HepG2 (cell line): ENCODE measurements around the gene PDCD11. TPM values are rescaled to one million over a fixed set of nuclear protein-coding genes. Genes with fewer than 3 reads are reported as not detected.

Source experiments
- ATAC-seq: fragments of 200-7000 bp; cut with Tn5 transposase; 3 replicates; pipeline ENCODE4 v1.9.1; 2020; ENCODE audit warnings: mild to moderate bottlenecking, moderate library complexity
- BruUV-seq: library from RNA; stranded (reverse); fragments of 400-500 nt; replicated peaks from 2 replicates; lab custom pipeline; 2021; lab: Mats Ljungman, UMichigan
- CTCF ChIA-PET: fragments of 300-600 bp; formaldehyde crosslinking; extraction: SDS; loops from one replicate; lab custom pipeline; 2021; ENCODE audit warnings: low total read pairs, inconsistent platforms, low intra/inter-chr PET ratio; lab: Yijun Ruan, JAX
- POLR2A ChIA-PET: fragments of 350-600 bp; sonication (Branson Sonifier 250); formaldehyde crosslinking; loops from one replicate; lab custom pipeline; 2020; ENCODE audit warnings: antibody characterized with exemption, inconsistent platforms; lab: Yijun Ruan, JAX
- DNase-seq: peaks from one replicate; pipeline ENCODE4 v3.0.0-alpha.2; 2015; ENCODE audit warnings: low spot score
- FAIRE-seq: peaks from 3 replicates; lab custom pipeline; 2011; peaks lifted over from hg19 to GRCh38; lab: Jason Lieb, UNC
- H2AFZ ChIP-seq: one replicate; pipeline ENCODE4 v1.6.1; 2011; ENCODE audit warnings: low read length, inconsistent platforms
- H3K27ac ChIP-seq: fragments of 300-600 bp; 3 replicates; pipeline ENCODE4 v1.8.0; 2011; ENCODE audit warnings: mixed run types, mild to moderate bottlenecking, mixed read lengths, low read length, inconsistent platforms; ENCODE audit not compliant: insufficient read depth; ENCODE audit errors: extremely low read length
- H3K27me3 ChIP-seq, 2 experiments: fragments of 200-600 bp in 1 of 2; 2 replicates in 1 of 2; 3 replicates in 1 of 2; pipeline versions ENCODE4 v1.6.0 to v1.8.0; 2011; ENCODE audit warnings: low read length in 2 of 2, mild to moderate bottlenecking in 2 of 2, moderate library complexity in 2 of 2, inconsistent platforms in 1 of 2; ENCODE audit not compliant: insufficient read depth in 2 of 2, control insufficient read depth in 1 of 2
- H3K36me3 ChIP-seq, 2 experiments: fragments of 200-600 bp in 1 of 2; replicated peaks in 1 of 2; 2 replicates in 1 of 2; 3 replicates in 1 of 2; pipeline versions ENCODE4 v1.5.1 to v1.8.0; 2011; ENCODE audit warnings: low read length in 2 of 2, inconsistent platforms in 1 of 2; ENCODE audit not compliant: insufficient read depth in 2 of 2, control insufficient read depth in 1 of 2
- H3K4me1 ChIP-seq: 2 replicates; pipeline ENCODE4 v1.5.1; 2012; ENCODE audit warnings: low read length, inconsistent platforms; ENCODE audit not compliant: insufficient read depth
- H3K4me2 ChIP-seq: 2 replicates; pipeline ENCODE4 v1.6.0; 2011; ENCODE audit warnings: low read depth, low read length, inconsistent platforms
- H3K4me3 ChIP-seq, 3 experiments: fragments of 200-600 bp in 1 of 3; sonication (generic), shearing (Covaris generic) in 1 of 3; replicated peaks in 1 of 3; 2 replicates each; pipeline ENCODE4 v1.5.1; 2011 to 2016; ENCODE audit warnings: low read length in 3 of 3, inconsistent platforms in 2 of 3, low read depth in 2 of 3, mild to moderate bottlenecking in 2 of 3, control low read depth in 1 of 3, mixed read lengths in 1 of 3; ENCODE audit not compliant: insufficient read depth in 1 of 3
- H3K79me2 ChIP-seq: one replicate; pipeline ENCODE4 v1.6.1; 2011; ENCODE audit warnings: low read length, inconsistent platforms; ENCODE audit not compliant: insufficient read depth
- H3K9ac ChIP-seq: 2 replicates; pipeline ENCODE4 v1.6.0; 2011; ENCODE audit warnings: mild to moderate bottlenecking, low read depth, low read length, inconsistent platforms; ENCODE audit not compliant: insufficient read depth
- H3K9me3 ChIP-seq: 2 replicates; pipeline ENCODE4 v1.5.1; 2012; ENCODE audit warnings: mild to moderate bottlenecking, low read length
- H4K20me1 ChIP-seq: 2 replicates; pipeline ENCODE4 v1.6.0; 2011; ENCODE audit warnings: inconsistent platforms, mild to moderate bottlenecking, low read length, moderate library complexity; ENCODE audit not compliant: insufficient read depth
- DMAP1 ChIP-seq: IDR thresholded peaks from 2 replicates; pipeline ENCODE4 v1.6.1; 2016
- KLF13 ChIP-seq: sonication (generic); formaldehyde crosslinking; IDR thresholded peaks from 2 replicates; pipeline ENCODE4 v1.4.0; 2020; ENCODE audit warnings: mild to moderate bottlenecking, missing genetic modification reagents
- MBD4 ChIP-seq: IDR thresholded peaks from 2 replicates; pipeline ENCODE4 v1.6.1; 2012; ENCODE audit warnings: low read length, inconsistent platforms, borderline replicate concordance
- PCBP1 ChIP-seq: fragments of 200-400 bp; formaldehyde crosslinking; IDR thresholded peaks from 2 replicates; pipeline ENCODE4 v1.6.1; 2017; ENCODE audit warnings: mild to moderate bottlenecking, low read depth, low read length, borderline replicate concordance
- TAF15 ChIP-seq: fragments of 200-400 bp; formaldehyde crosslinking; IDR thresholded peaks from one replicate; pipeline ENCODE4 v1.6.1; 2018; ENCODE audit warnings: mild to moderate bottlenecking, low read depth, low read length; ENCODE audit not compliant: poor library complexity, severe bottlenecking
- XRCC5 ChIP-seq: fragments of 200-400 bp; formaldehyde crosslinking; optimal IDR thresholded peaks from 2 replicates; pipeline ENCODE3; 2017; ENCODE audit warnings: mild to moderate bottlenecking, low read length
- ZMYM2 ChIP-seq: sonication (generic); formaldehyde crosslinking; IDR thresholded peaks from 2 replicates; pipeline ENCODE4 v1.8.0; 2022; ENCODE audit warnings: mild to moderate bottlenecking, missing genetic modification reagents
- ZNF326 ChIP-seq: sonication (generic); formaldehyde crosslinking; IDR thresholded peaks from 2 replicates; pipeline ENCODE4 v1.4.0; 2020; ENCODE audit warnings: missing genetic modification reagents, borderline replicate concordance
- ZNF564 ChIP-seq: sonication (generic); formaldehyde crosslinking; IDR thresholded peaks from 2 replicates; pipeline ENCODE4 v1.8.1; 2023; ENCODE audit warnings: mild to moderate bottlenecking, missing genetic modification reagents
- ZNF614 ChIP-seq: IDR thresholded peaks from 2 replicates; pipeline ENCODE4 v1.6.1; 2018; ENCODE audit warnings: missing biosample characterization, missing genetic modification reagents, inconsistent platforms, borderline replicate concordance
- ZSCAN9 ChIP-seq: IDR thresholded peaks from 2 replicates; pipeline ENCODE4 v1.6.1; 2016; ENCODE audit warnings: borderline replicate concordance
- WGBS: methylation state at CpG from one replicate; pipeline ENCODE4 v1.1.6; 2017; ENCODE audit warnings: low lambda C conversion rate; 5-methylcytosine and 5-hydroxymethylcytosine counted together
- in situ Hi-C: cut with HindIII; loops from 2 replicates; pipeline ENCODE4 v1.10.0; 2017; ENCODE audit warnings: low pct_unique_long_range_greater_than_20kb; ENCODE audit not compliant: extremely low pct_ligation_motif_present
- intact Hi-C: fragments of 100-400 bp; cut with micrococcal nuclease; formaldehyde crosslinking; loops from one replicate; pipeline ENCODE4 v1.10.0; 2022; ENCODE audit not compliant: unreplicated experiment
- polyA plus RNA-seq, 8 experiments: library from polyadenylated mRNA; depleted of rRNA in 3 of 8; stranded (reverse) in 7 of 8; unstranded in 1 of 8; fragments of >200 nt; fragmentation: Illumina TruSeq in 4 of 8; extraction: Trizol in 4 of 8; gene quantifications; 2 replicates each; pipeline versions ENCODE4 v1.2.1 to v1.2.3, GENCODE V29; 2011 to 2016; ENCODE audit warnings: low read depth in 4 of 8, missing spikeins in 1 of 8, mixed read lengths in 1 of 8; ENCODE audit not compliant: insufficient read depth in 1 of 8
- total RNA-seq, 5 experiments: library from RNA; depleted of rRNA; stranded (reverse); fragments of >200 nt; fragmentation: Illumina TruSeq; extraction: Trizol; gene quantifications; 2 replicates each; pipeline ENCODE4 v1.2.3, GENCODE V29; 2016; ENCODE audit warnings: low read depth in 1 of 5
- TF ChIP-seq, protein P1 (sequence below): sonication (generic); formaldehyde crosslinking; IDR thresholded peaks from 2 replicates; pipeline ENCODE4 v1.5.1; 2020; ENCODE audit warnings: mild to moderate bottlenecking, missing genetic modification reagents, moderate library complexity
- TF ChIP-seq, protein P2 (sequence below): sonication (generic); formaldehyde crosslinking; IDR thresholded peaks from 2 replicates; pipeline ENCODE4 v1.5.0; 2020; ENCODE audit warnings: mild to moderate bottlenecking, missing genetic modification reagents

Gene PDCD11
- total and polyA plus RNA-seq, 2 of the 13 experiments (the other 11 are each of a cell fraction or from before 2014, with no cell fraction given): 12.8 to 52.8 TPM

DNA sequence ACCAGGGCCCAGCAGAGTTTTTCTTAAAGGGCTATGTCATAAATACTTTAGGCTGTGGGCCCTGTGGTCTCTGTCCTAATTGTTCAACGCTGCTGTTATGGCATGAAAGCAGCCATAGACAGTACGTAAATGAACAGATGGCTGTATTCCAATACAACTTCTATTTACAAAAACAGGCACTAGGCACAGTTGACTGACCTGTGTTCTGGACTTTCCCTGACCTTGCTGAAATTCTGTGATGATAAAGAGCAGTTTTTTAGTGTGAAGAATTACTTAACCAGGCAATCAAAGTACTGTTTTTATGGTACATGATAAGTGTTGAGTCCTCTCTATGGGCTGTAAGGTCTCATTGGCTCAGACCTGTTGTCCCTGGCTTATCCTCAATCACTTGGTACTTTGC, 17.1 kb downstream of the PDCD11 start:
- FAIRE-seq (no peak), DNase-seq (no peak), ATAC-seq (no peak)
- ChIA-PET POLR2A (no interaction called here), CTCF (no interaction called here)
- H3K9ac ChIP-seq: no peak overlapping the region
- no peak overlapping the region for H2AFZ ChIP-seq
- H3K4me1 ChIP-seq: no peaks in the 10 kb centered on the region
- no TSS peak for BruUV-seq
- WGBS: 93% methylated on average over 2 of the region's 2 CpGs
- H3K27ac ChIP-seq: no peak overlapping the region
- peaks cover 48 to 74% of the 10 kb centered on the region in 2 experiments for H3K36me3 ChIP-seq
- in situ Hi-C loops (no loop called here), intact Hi-C loops (no loop called here)
- H3K9me3 ChIP-seq: no peaks in the 10 kb centered on the region
- TF ChIP-seq ZMYM2 (CRISPR knock-in tag) (no peak), ZNF326 (CRISPR knock-in tag) (no peak), TAF15 (no peak), MBD4 (no peak), PCBP1 (no peak), ZNF614 (no peak), KLF13 (CRISPR knock-in tag) (no peak), ZSCAN9 (CRISPR knock-in tag) (no peak), XRCC5 (no peak), ZNF564 (CRISPR knock-in tag) (no peak), DMAP1 (CRISPR knock-in tag) (no peak)
- TF ChIP-seq, protein P1, sequence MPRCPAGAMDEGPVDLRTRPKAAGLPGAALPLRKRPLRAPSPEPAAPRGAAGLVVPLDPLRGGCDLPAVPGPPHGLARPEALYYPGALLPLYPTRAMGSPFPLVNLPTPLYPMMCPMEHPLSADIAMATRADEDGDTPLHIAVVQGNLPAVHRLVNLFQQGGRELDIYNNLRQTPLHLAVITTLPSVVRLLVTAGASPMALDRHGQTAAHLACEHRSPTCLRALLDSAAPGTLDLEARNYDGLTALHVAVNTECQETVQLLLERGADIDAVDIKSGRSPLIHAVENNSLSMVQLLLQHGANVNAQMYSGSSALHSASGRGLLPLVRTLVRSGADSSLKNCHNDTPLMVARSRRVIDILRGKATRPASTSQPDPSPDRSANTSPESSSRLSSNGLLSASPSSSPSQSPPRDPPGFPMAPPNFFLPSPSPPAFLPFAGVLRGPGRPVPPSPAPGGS (CRISPR knock-in tag): no peak
- TF ChIP-seq, protein P2, sequence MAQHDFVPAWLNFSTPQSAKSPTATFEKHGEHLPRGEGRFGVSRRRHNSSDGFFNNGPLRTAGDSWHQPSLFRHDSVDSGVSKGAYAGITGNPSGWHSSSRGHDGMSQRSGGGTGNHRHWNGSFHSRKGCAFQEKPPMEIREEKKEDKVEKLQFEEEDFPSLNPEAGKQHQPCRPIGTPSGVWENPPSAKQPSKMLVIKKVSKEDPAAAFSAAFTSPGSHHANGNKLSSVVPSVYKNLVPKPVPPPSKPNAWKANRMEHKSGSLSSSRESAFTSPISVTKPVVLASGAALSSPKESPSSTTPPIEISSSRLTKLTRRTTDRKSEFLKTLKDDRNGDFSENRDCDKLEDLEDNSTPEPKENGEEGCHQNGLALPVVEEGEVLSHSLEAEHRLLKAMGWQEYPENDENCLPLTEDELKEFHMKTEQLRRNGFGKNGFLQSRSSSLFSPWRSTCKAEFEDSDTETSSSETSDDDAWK: no peak
- H3K4me2 ChIP-seq: no peak overlapping the region
- no peaks in the 10 kb centered on the region for H4K20me1 ChIP-seq
- H3K79me2 ChIP-seq: no peaks in the 10 kb centered on the region
- H3K4me3 ChIP-seq: no peak overlapping the region
- H3K27me3 ChIP-seq: no peaks in the 10 kb centered on the region
